Neural progenitor cell (in vitro differentiated cells): ENCODE results near the gene TEX11. TPM values are rescaled to one million over a fixed set of nuclear protein-coding genes. Genes with fewer than 3 reads are reported as not detected.
"Not testable (repeated sequence)": the region's sequence is repeated elsewhere in the genome, so short reads cannot be mapped to it uniquely, and the experiment has no call there.

Experiments used
- DNase-seq: peaks from one replicate; pipeline ENCODE4 v3.0.0-alpha.2; 2016; ENCODE audit warnings: low spot score
- H2AFZ ChIP-seq: fragments of 200-600 bp; sonication (generic); replicated peaks from 2 replicates; pipeline ENCODE4 v1.6.1; 2016; ENCODE audit warnings: antibody characterized with exemption
- H3F3A ChIP-seq: fragments of 200-600 bp; sonication (generic); 2 replicates; pipeline ENCODE4 v1.6.1; 2016; ENCODE audit warnings: antibody characterized with exemption, low read depth
- H3K27ac ChIP-seq: fragments of 200-600 bp; sonication (generic); 2 replicates; pipeline ENCODE4 v1.5.1; 2016; ENCODE audit warnings: mild to moderate bottlenecking
- H3K27me3 ChIP-seq: fragments of 200-600 bp; sonication (generic); 2 replicates; pipeline ENCODE4 v1.6.1; 2016; ENCODE audit warnings: mild to moderate bottlenecking, moderate library complexity
- H3K36me3 ChIP-seq: fragments of 200-600 bp; sonication (generic); 2 replicates; pipeline ENCODE4 v1.5.1; 2016
- H3K4me1 ChIP-seq: fragments of 200-600 bp; sonication (generic); 2 replicates; pipeline ENCODE4 v1.6.1; 2016; ENCODE audit warnings: mixed run types
- H3K4me2 ChIP-seq: fragments of 200-600 bp; sonication (generic); 2 replicates; pipeline ENCODE4 v1.6.1; 2016
- H3K4me3 ChIP-seq: fragments of 200-600 bp; sonication (generic); 2 replicates; pipeline ENCODE4 v1.5.1; 2016
- H3K79me2 ChIP-seq: fragments of 200-600 bp; sonication (generic); 2 replicates; pipeline ENCODE4 v1.6.1; 2016; ENCODE audit warnings: low read depth
- H3K9ac ChIP-seq: fragments of 200-600 bp; sonication (generic); 2 replicates; pipeline ENCODE4 v1.6.1; 2016
- H3K9me3 ChIP-seq: fragments of 200-600 bp; sonication (generic); 2 replicates; pipeline ENCODE4 v1.5.1; 2016; ENCODE audit warnings: low read depth
- H4K20me1 ChIP-seq: fragments of 200-600 bp; sonication (generic); 2 replicates; pipeline ENCODE4 v1.6.1; 2016; ENCODE audit warnings: low read depth
- H3K27ac Mint-ChIP-seq: 3 replicates; pipeline ENCODE4 v1.8.0; 2021; ENCODE audit warnings: mixed read lengths
- H3K27me3 Mint-ChIP-seq: 2 replicates; pipeline ENCODE4 v1.8.0; 2022; ENCODE audit warnings: low read depth, mild to moderate bottlenecking, inconsistent platforms, moderate library complexity, mixed read lengths; ENCODE audit not compliant: insufficient read depth
- H3K36me3 Mint-ChIP-seq: 3 replicates; pipeline ENCODE4 v1.8.0; 2021; ENCODE audit warnings: mixed read lengths
- H3K4me1 Mint-ChIP-seq: 3 replicates; pipeline ENCODE4 v1.8.0; 2021; ENCODE audit warnings: mixed read lengths
- H3K4me3 Mint-ChIP-seq: 3 replicates; pipeline ENCODE4 v1.8.0; 2021; ENCODE audit warnings: mild to moderate bottlenecking, moderate library complexity, mixed read lengths
- H3K9me3 Mint-ChIP-seq: 3 replicates; pipeline ENCODE4 v1.8.0; 2020; ENCODE audit warnings: mixed read lengths
- EZH2 ChIP-seq: fragments of 200-600 bp; sonication (generic); IDR thresholded peaks from 2 replicates; pipeline ENCODE4 v1.6.1; 2017; ENCODE audit warnings: antibody characterized with exemption, mild to moderate bottlenecking, moderate library complexity
- EZH2phosphoT487 ChIP-seq: fragments of 200-600 bp; sonication (generic); IDR thresholded peaks from 2 replicates; pipeline ENCODE4 v1.6.1; 2017; ENCODE audit warnings: antibody characterized with exemption
- total RNA-seq: library from RNA; depleted of rRNA; stranded (reverse); fragments of >200 nt; gene quantifications from 2 replicates; pipeline ENCODE4 v1.2.3, GENCODE V29; 2015; ENCODE audit warnings: low replicate concordance
- TF ChIP-seq, protein P1 (sequence below): fragments of 200-600 bp; sonication (generic); IDR thresholded peaks from 2 replicates; pipeline ENCODE4 v1.5.1; 2017; ENCODE audit warnings: antibody characterized with exemption, mild to moderate bottlenecking

TEX11 gene
- total RNA-seq, 1 donor from 2014 or later = not detected

DNA sequence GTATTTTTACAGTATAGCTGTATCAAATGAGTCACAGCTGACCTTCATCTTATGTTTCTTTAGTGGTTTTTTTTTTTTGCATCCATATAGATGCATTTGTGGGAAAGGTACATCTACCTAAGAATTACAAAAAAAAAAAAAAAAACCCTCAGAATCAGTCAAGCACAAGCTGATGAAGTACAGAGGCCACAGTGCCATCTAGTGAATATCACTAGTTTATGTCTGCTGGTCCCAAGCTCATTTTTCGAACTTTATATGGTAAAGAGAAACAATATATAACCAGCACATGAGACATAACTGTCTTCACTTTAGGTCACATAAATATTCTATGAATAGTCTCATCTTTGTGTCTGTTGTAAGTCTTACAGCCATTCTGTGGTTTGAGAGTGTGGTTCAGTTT lies 243.8 kb downstream of the TEX11 start:
- Mint-ChIP-seq H3K27me3 (no peaks in the 10 kb centered on the region), H3K36me3 (no peaks in the 10 kb centered on the region), H3K27ac (no peak overlapping the region), H3K4me3 (no peak overlapping the region), H3K9me3 (no peaks in the 10 kb centered on the region), H3K4me1 (no peaks in the 10 kb centered on the region)
- no peak overlapping the region for H3K27ac ChIP-seq
- no peaks in the 10 kb centered on the region for H3K9me3 ChIP-seq
- H3K36me3 ChIP-seq = no peaks in the 10 kb centered on the region
- no peak overlapping the region for H3K4me3 ChIP-seq
- H3K27me3 ChIP-seq = no peaks in the 10 kb centered on the region
- H3F3A ChIP-seq = no peaks in the 10 kb centered on the region
- no peak for TF ChIP-seq EZH2phosphoT487
- TF ChIP-seq, protein P1, sequence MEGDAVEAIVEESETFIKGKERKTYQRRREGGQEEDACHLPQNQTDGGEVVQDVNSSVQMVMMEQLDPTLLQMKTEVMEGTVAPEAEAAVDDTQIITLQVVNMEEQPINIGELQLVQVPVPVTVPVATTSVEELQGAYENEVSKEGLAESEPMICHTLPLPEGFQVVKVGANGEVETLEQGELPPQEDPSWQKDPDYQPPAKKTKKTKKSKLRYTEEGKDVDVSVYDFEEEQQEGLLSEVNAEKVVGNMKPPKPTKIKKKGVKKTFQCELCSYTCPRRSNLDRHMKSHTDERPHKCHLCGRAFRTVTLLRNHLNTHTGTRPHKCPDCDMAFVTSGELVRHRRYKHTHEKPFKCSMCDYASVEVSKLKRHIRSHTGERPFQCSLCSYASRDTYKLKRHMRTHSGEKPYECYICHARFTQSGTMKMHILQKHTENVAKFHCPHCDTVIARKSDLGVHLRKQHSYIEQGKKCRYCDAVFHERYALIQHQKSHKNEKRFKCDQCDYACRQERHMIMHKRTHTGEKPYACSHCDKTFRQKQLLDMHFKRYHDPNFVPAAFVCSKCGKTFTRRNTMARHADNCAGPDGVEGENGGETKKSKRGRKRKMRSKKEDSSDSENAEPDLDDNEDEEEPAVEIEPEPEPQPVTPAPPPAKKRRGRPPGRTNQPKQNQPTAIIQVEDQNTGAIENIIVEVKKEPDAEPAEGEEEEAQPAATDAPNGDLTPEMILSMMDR = peak; percentile 54
- TF ChIP-seq EZH2 = no peak
- H3K4me1 ChIP-seq = no peaks in the 10 kb centered on the region
- no peak overlapping the region for H2AFZ ChIP-seq
- no peak overlapping the region for H3K9ac ChIP-seq
- H3K79me2 ChIP-seq = no peaks in the 10 kb centered on the region
- no peak overlapping the region for H3K4me2 ChIP-seq
- DNase-seq = peak; percentile 35
- H4K20me1 ChIP-seq = no peaks in the 10 kb centered on the region

DNA sequence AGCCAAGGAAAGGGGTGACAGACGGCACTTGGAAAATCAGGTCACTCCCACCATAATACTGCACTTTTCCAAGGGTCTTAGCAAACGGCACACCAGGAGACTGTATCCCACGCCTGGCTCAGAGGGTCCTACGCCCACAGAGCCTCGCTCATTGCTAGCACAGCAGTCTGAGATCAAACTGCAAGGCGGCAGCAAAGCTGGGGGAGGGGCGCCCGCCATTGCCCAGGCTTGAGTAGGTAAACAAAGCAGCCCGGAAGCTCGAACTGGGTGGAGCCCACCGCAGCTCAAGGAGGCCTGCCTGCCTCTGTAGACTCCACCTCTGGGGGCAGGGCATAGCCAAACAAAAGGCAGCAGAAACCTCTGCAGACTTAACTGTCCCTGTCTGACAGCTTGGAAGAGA lies 247.4 kb downstream of the TEX11 start:
- H2AFZ ChIP-seq = peak overlapping the region; percentile 34
- H3K4me2 ChIP-seq, H3K4me3 ChIP-seq, H3F3A ChIP-seq, H4K20me1 ChIP-seq, H3K9me3 ChIP-seq, H3K4me1 Mint-ChIP-seq, H3K9ac ChIP-seq, H3K27ac ChIP-seq, H3K4me1 ChIP-seq, H3K36me3 Mint-ChIP-seq, H3K4me3 Mint-ChIP-seq, H3K27me3 Mint-ChIP-seq, H3K27ac Mint-ChIP-seq, H3K9me3 Mint-ChIP-seq, H3K27me3 ChIP-seq, DNase-seq, H3K36me3 ChIP-seq, H3K79me2 ChIP-seq: not testable (repeated sequence)

DNA sequence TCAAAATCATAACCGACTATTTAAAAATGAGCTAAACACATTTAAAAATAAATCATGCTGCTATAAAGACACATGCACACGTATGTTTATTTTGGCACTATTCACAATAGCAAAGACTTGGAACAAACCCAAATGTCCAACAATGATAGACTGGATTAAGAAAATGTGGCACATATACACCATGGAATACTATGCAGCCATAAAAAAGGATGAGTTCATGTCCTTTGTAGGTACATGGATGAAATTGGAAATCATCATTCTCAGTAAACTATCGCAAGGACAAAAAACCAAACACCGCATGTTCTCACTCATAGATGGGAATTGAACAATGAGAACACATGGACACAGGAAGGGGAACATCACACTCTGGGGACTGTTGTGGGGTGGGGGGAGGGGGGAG lies 251.0 kb downstream of the TEX11 start:
- not testable (repeated sequence) for H3F3A ChIP-seq, H4K20me1 ChIP-seq, H3K4me2 ChIP-seq, H3K27me3 ChIP-seq, H3K9ac ChIP-seq, DNase-seq, H3K4me1 ChIP-seq, H3K27ac ChIP-seq, H3K4me3 ChIP-seq, H2AFZ ChIP-seq, H3K4me3 Mint-ChIP-seq, H3K27ac Mint-ChIP-seq, H3K9me3 ChIP-seq, H3K4me1 Mint-ChIP-seq, H3K79me2 ChIP-seq, H3K36me3 ChIP-seq, H3K27me3 Mint-ChIP-seq, H3K36me3 Mint-ChIP-seq, H3K9me3 Mint-ChIP-seq

DNA sequence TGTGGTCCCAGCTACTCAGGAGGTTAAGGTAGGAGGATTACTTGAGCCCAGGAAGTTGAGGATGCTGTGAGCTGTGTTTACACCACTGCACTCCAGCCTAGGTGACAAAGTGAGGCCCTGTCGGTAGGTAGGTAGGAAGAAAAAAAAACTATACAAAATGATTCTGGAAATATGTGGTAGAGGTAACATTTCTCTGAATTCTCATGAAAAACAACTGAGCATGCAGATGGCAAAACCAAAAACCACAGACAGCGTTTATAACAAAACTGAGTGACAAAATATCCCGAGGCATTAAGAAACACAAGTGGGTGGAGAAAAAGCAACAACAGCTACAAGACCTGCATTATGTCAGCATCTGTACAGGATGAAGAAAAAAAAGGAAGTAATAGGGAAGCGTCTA lies 252.2 kb downstream of the TEX11 start:
- no peaks in the 10 kb centered on the region for H4K20me1 ChIP-seq
- H3K36me3 ChIP-seq = no peaks in the 10 kb centered on the region
- H3K27ac ChIP-seq = no peak overlapping the region
- Mint-ChIP-seq H3K9me3 (no peaks in the 10 kb centered on the region), H3K4me1 (no peaks in the 10 kb centered on the region), H3K4me3 (no peak overlapping the region), H3K27ac (no peak overlapping the region), H3K36me3 (no peaks in the 10 kb centered on the region), H3K27me3 (no peaks in the 10 kb centered on the region)
- peaks cover 9% of the 10 kb centered on the region for H3K9me3 ChIP-seq
- H3K9ac ChIP-seq = no peak overlapping the region
- no peaks in the 10 kb centered on the region for H3K4me1 ChIP-seq
- no peaks in the 10 kb centered on the region for H3K79me2 ChIP-seq
- TF ChIP-seq EZH2phosphoT487 = no peak
- no peak for TF ChIP-seq EZH2
- TF ChIP-seq, protein P1 = no peak
- no peaks in the 10 kb centered on the region for H3K27me3 ChIP-seq
- H3K4me3 ChIP-seq = no peak overlapping the region
- H2AFZ ChIP-seq = no peak overlapping the region
- H3K4me2 ChIP-seq = no peak overlapping the region
- H3F3A ChIP-seq = no peaks in the 10 kb centered on the region
- no peak for DNase-seq

DNA sequence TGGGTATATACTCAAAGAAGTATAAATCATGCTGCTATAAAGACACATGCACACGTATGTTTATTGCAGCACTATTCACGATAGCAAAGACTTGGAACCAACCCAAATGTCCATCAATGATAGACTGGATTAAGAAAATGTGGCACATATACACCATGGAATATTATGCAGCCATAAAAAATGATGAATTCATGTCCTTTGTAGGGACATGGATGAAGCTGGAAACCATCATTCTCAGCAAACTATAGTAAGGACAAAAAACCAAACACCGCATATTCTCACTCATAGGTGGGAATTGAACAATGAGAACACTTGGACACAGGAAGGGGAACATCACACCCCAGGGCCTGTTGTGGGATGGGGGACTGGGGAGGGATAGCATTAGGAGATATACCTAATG lies 260.6 kb downstream of the TEX11 start:
- not testable (repeated sequence) for H3K4me2 ChIP-seq, DNase-seq, H3K27ac Mint-ChIP-seq, H3K27me3 ChIP-seq, H3K9me3 ChIP-seq, H3F3A ChIP-seq, H3K9me3 Mint-ChIP-seq, H3K36me3 ChIP-seq, H4K20me1 ChIP-seq, H3K36me3 Mint-ChIP-seq, H3K4me1 Mint-ChIP-seq, H2AFZ ChIP-seq, H3K79me2 ChIP-seq, H3K4me3 Mint-ChIP-seq, H3K4me1 ChIP-seq, H3K27ac ChIP-seq, H3K4me3 ChIP-seq, H3K9ac ChIP-seq, H3K27me3 Mint-ChIP-seq
